MCF 10A (cell line): ENCODE data around the gene TMEM170A. TPM values are rescaled to one million over a fixed set of nuclear protein-coding genes. Genes with fewer than 3 reads are reported as not detected.

Experiments
- BruUV-seq: library from RNA; stranded (reverse); fragments of 400-500 nt; replicated peaks from 2 replicates; lab custom pipeline; 2021; lab: Mats Ljungman, UMichigan
- CTCF ChIA-PET: fragments of 300-600 bp; sonication (Branson Sonifier 250); formaldehyde crosslinking; extraction: SDS; loops from one replicate; lab custom pipeline; 2021; ENCODE audit warnings: antibody characterized with exemption, inconsistent platforms; lab: Yijun Ruan, JAX
- POLR2A ChIA-PET: fragments of 300-600, 350-650 bp; sonication (Branson Sonifier 250); formaldehyde crosslinking; extraction: SDS; loops from one replicate; lab custom pipeline; 2020; ENCODE audit warnings: antibody characterized with exemption, inconsistent platforms; lab: Yijun Ruan, JAX
- DNase-seq: peaks from one replicate; pipeline ENCODE4 v3.0.0-alpha.2; 2018; ENCODE audit not compliant: unreplicated experiment
- H3K27ac Mint-ChIP-seq: one replicate; pipeline ENCODE4 v1.8.0; 2022; ENCODE audit warnings: mild to moderate bottlenecking, low read depth, mixed read lengths; ENCODE audit not compliant: unreplicated experiment
- H3K27me3 Mint-ChIP-seq: one replicate; pipeline ENCODE4 v1.8.0; 2022; ENCODE audit warnings: mixed read lengths; ENCODE audit not compliant: insufficient read depth, unreplicated experiment
- H3K36me3 Mint-ChIP-seq: one replicate; pipeline ENCODE4 v1.8.0; 2022; ENCODE audit warnings: mild to moderate bottlenecking, moderate library complexity, mixed read lengths; ENCODE audit not compliant: insufficient read depth, unreplicated experiment
- H3K4me1 Mint-ChIP-seq: one replicate; pipeline ENCODE4 v1.8.0; 2022; ENCODE audit warnings: mixed read lengths; ENCODE audit not compliant: insufficient read depth, unreplicated experiment
- H3K4me3 Mint-ChIP-seq: one replicate; pipeline ENCODE4 v1.8.0; 2022; ENCODE audit warnings: mild to moderate bottlenecking, moderate library complexity, mixed read lengths; ENCODE audit not compliant: unreplicated experiment
- H3K9me3 Mint-ChIP-seq: one replicate; pipeline ENCODE4 v1.8.0; 2022; ENCODE audit warnings: mixed read lengths; ENCODE audit not compliant: unreplicated experiment
- intact Hi-C: fragments of 100-400 bp; cut with micrococcal nuclease; formaldehyde crosslinking; loops from 2 replicates; pipeline ENCODE4 v1.14.1; 2022
- total RNA-seq: library from RNA; stranded (reverse); gene quantifications from 2 replicates; pipeline ENCODE4 v1.2.3, GENCODE V29; 2022
- TF ChIP-seq, protein P1 (sequence below): fragments of 200-600 bp; IDR thresholded peaks from one replicate; pipeline ENCODE4 v1.8.0; 2022; ENCODE audit warnings: antibody characterized with exemption, mild to moderate bottlenecking; ENCODE audit not compliant: unreplicated experiment

Gene TMEM170A
- total RNA-seq, 1 experiment from 2014 or later, result 20.1 TPM

DNA sequence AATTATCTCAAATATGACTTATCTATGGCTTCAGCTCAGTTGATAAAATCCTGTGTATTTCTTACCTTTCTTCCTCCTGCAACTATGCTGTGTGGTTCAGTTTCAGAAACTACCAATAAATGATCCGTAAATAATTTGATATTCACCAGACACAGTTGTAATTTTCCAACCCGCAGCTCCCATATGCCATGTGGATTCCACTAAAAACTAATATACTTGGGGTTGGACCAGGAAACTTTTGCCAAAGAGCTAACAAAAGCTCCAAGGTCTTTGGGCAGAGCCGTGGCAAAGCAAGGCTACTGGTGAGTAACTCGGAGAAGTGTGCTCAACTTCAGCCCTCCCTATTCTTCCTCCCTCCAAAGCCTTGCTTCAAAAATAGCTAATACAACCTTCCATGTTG is 33.1 kb upstream of the TMEM170A start:
- Mint-ChIP-seq H3K9me3 (no peaks in the 10 kb centered on the region), H3K4me3 (no peak overlapping the region), H3K36me3 (peaks cover 5% of the 10 kb centered on the region), H3K27me3 (no peaks in the 10 kb centered on the region), H3K27ac (no peak overlapping the region), H3K4me1 (peaks cover 11% of the 10 kb centered on the region)
- TF ChIP-seq, protein P1, sequence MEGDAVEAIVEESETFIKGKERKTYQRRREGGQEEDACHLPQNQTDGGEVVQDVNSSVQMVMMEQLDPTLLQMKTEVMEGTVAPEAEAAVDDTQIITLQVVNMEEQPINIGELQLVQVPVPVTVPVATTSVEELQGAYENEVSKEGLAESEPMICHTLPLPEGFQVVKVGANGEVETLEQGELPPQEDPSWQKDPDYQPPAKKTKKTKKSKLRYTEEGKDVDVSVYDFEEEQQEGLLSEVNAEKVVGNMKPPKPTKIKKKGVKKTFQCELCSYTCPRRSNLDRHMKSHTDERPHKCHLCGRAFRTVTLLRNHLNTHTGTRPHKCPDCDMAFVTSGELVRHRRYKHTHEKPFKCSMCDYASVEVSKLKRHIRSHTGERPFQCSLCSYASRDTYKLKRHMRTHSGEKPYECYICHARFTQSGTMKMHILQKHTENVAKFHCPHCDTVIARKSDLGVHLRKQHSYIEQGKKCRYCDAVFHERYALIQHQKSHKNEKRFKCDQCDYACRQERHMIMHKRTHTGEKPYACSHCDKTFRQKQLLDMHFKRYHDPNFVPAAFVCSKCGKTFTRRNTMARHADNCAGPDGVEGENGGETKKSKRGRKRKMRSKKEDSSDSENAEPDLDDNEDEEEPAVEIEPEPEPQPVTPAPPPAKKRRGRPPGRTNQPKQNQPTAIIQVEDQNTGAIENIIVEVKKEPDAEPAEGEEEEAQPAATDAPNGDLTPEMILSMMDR, result no peak
- no TSS peak for BruUV-seq
- CTCF ChIA-PET, result interaction anchor here (0.9 to 2.6 kb wide), 7 partner anchors 10 to 53 kb away, joined by 3 to 20 read pairs (median 7); no protein-coding TSS in a partner anchor
- no peak for DNase-seq
- POLR2A ChIA-PET, result interaction anchor here (0.7 to 1.1 kb wide), 7 partner anchors 8 to 34 kb away, joined by 3 to 5 read pairs (median 3); no protein-coding TSS in a partner anchor
- intact Hi-C loops, result no loop called here

DNA sequence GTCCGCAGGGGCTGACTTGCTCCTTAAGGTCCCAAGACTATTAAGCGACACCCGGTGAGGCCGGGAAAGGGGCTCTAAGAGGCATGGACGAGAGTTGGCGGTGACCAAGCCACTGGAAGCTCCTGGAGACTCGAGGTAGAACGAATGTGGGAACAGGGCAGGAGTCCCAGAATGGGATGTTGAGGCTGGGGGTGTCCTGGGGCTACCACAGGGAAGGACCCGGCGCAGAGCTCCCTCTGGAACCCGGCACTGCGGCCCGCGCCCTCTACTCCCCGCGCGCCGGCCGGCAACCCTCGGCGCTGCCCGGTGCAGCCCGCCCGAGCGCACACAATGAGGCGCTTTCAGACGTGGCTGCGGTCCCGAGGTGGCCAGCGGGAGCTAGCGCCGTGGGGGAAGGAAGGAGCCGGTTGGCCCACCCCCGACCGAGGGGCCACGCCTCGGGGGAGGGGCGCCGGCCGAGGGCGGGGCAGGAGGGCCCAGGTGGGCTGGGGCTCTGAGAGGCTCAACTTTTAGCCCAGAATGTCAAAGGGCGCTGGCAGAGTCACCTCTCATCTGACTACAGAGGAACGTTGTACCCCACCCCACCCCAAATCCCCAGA is 30.7 kb upstream of the TMEM170A start, which contains the start of gene CHST6:
CHST6 (minus strand) TSS at position 366 of the 599 bp plus-strand sequence. CDS start 15,613 bp downstream, outside the sequence.
- Mint-ChIP-seq H3K36me3 (peaks cover 5% of the 10 kb centered on the region), H3K9me3 (no peaks in the 10 kb centered on the region), H3K4me1 (no peaks in the 10 kb centered on the region), H3K4me3 (no peak within 1 kb of the TSS), H3K27ac (no peak within 1 kb of the TSS), H3K27me3 (no peaks in the 10 kb centered on the region)
- ChIA-PET CTCF (interaction anchor here (0.5 to 2.1 kb wide), 4 partner anchors 22 to 699 kb away, joined by 3 to 8 read pairs (median 4); no protein-coding TSS in a partner anchor), POLR2A (interaction anchor here (1.1 kb wide), 1 partner anchor 11 kb away, joined by 3 read pairs; no protein-coding TSS in a partner anchor)
- DNase-seq, result no peak
- TF ChIP-seq, protein P1, result no peak
- intact Hi-C loops, result no loop called here
- no TSS peak for BruUV-seq

DNA sequence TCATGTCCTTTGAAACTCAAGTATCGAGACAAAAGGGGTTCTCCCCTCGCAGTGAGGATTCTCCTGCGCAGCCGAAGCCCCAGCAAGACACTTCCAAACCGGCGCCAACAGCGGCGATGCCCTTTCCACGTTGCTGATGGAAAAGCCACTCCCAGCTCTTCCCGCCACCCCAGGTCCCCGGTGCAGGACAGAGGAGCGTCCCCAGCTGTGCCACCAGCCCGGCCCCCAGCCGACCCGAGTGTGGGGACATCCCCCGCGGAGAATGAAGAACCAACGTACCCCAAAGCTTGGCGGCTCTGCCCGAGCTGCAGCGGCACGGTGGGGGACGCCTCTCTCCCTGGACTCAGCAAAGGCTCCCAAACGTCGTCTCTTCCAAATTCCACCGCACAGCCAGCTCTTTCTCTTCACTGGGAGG is 30.2 kb upstream of the TMEM170A start:
- DNase-seq, result no peak
- H3K4me1 Mint-ChIP-seq, result no peaks in the 10 kb centered on the region
- H3K27ac Mint-ChIP-seq, result no peak overlapping the region
- POLR2A ChIA-PET, result interaction anchor here (1.1 kb wide), 1 partner anchor 11 kb away, joined by 3 read pairs; no protein-coding TSS in a partner anchor
- BruUV-seq, result no TSS peak
- CTCF ChIA-PET, result interaction anchor here (0.5 to 2.1 kb wide), 5 partner anchors 22 to 700 kb away, joined by 3 to 8 read pairs (median 3); no protein-coding TSS in a partner anchor
- no peaks in the 10 kb centered on the region for H3K27me3 Mint-ChIP-seq
- intact Hi-C loops, result no loop called here
- H3K4me3 Mint-ChIP-seq, result no peak overlapping the region
- H3K9me3 Mint-ChIP-seq, result no peaks in the 10 kb centered on the region
- TF ChIP-seq, protein P1, result no peak
- peaks cover 5% of the 10 kb centered on the region for H3K36me3 Mint-ChIP-seq

DNA sequence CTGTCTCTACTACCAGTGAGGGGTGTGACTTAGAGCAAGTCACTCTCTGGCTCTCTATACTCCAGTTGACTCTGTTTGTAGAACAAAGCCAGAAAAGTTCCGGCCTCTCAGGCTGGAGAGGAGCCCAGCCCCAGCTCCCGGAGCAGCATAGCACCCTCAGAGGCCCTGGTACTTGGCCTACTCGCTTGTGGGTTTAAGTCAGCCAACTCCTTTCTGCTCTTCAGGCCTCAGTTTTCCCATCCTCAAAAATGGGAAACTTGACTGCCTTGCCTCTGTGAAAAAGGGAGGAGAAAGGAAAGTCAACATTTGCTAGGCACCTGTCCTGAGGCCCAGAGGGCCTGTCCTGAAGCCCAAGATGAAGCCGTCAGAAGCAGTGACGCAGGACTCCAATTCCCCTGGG is 29.7 kb upstream of the TMEM170A start:
- intact Hi-C loops, result no loop called here
- peaks cover 5% of the 10 kb centered on the region for H3K36me3 Mint-ChIP-seq
- H3K9me3 Mint-ChIP-seq, result no peaks in the 10 kb centered on the region
- ChIA-PET CTCF (interaction anchor here (0.5 to 2.1 kb wide), 6 partner anchors 22 to 294 kb away, joined by 3 to 8 read pairs (median 4); no protein-coding TSS in a partner anchor), POLR2A (no interaction called here)
- no TSS peak for BruUV-seq
- DNase-seq, result no peak
- TF ChIP-seq, protein P1, result no peak
- H3K27ac Mint-ChIP-seq, result no peak overlapping the region
- H3K27me3 Mint-ChIP-seq, result no peaks in the 10 kb centered on the region
- no peak overlapping the region for H3K4me3 Mint-ChIP-seq
- no peaks in the 10 kb centered on the region for H3K4me1 Mint-ChIP-seq
